GM23338 (cell line): ENCODE measurements around the gene TPSAB1. TPM values are rescaled to one million over a fixed set of nuclear protein-coding genes. Genes with fewer than 3 reads are reported as not detected.

ENCODE experiments used
- ATAC-seq: fragments of 200-7000 bp; cut with Tn5 transposase; 3 replicates; pipeline ENCODE4 v1.9.1; 2020
- DNase-seq: peaks from one replicate; pipeline ENCODE4 v3.0.0-alpha.2; 2015; ENCODE audit warnings: low spot score
- H2AFZ ChIP-seq: fragments of 200-600 bp; sonication (generic); 2 replicates; pipeline ENCODE4 v1.8.0; 2016; ENCODE audit warnings: antibody characterized with exemption, mild to moderate bottlenecking, moderate library complexity
- H3F3A ChIP-seq: fragments of 200-600 bp; sonication (generic); replicated peaks from 2 replicates; pipeline ENCODE4 v1.8.0; 2017; ENCODE audit warnings: antibody characterized with exemption, mixed run types, low read depth
- H3K27ac ChIP-seq: fragments of 200-600 bp; sonication (generic); 2 replicates; pipeline ENCODE4 v1.6.1; 2016; ENCODE audit warnings: low read depth
- H3K27me3 ChIP-seq: fragments of 200-600 bp; sonication (generic); 2 replicates; pipeline ENCODE4 v1.8.0; 2016; ENCODE audit warnings: mild to moderate bottlenecking, mixed run types, moderate library complexity; ENCODE audit not compliant: insufficient read depth
- H3K36me3 ChIP-seq: fragments of 200-600 bp; sonication (generic); 2 replicates; pipeline ENCODE4 v1.8.0; 2016; ENCODE audit warnings: mild to moderate bottlenecking; ENCODE audit not compliant: insufficient read depth
- H3K4me1 ChIP-seq: fragments of 200-600 bp; sonication (generic); 2 replicates; pipeline ENCODE4 v1.8.0; 2016; ENCODE audit warnings: mild to moderate bottlenecking, moderate library complexity; ENCODE audit not compliant: insufficient read depth
- H3K4me2 ChIP-seq: fragments of 200-600 bp; sonication (generic); 2 replicates; pipeline ENCODE4 v1.7.1; 2017; ENCODE audit warnings: mixed run types
- H3K4me3 ChIP-seq: fragments of 200-600 bp; sonication (generic); 2 replicates; pipeline ENCODE4 v1.6.1; 2016; ENCODE audit warnings: mixed run types
- H3K79me2 ChIP-seq: fragments of 200-600 bp; sonication (generic); replicated peaks from 2 replicates; pipeline ENCODE4 v1.8.0; 2017; ENCODE audit warnings: mild to moderate bottlenecking; ENCODE audit not compliant: insufficient read depth
- H3K9me2 ChIP-seq: fragments of 200-600 bp; sonication (generic); 2 replicates; pipeline ENCODE4 v1.8.0; 2017; ENCODE audit not compliant: insufficient read depth
- H4K20me1 ChIP-seq: fragments of 200-600 bp; sonication (generic); replicated peaks from 2 replicates; pipeline ENCODE4 v1.8.0; 2017; ENCODE audit warnings: mild to moderate bottlenecking; ENCODE audit not compliant: insufficient read depth
- H3K27ac Mint-ChIP-seq: 2 replicates; pipeline ENCODE4 v1.8.0; 2020; ENCODE audit warnings: inconsistent platforms, mild to moderate bottlenecking, moderate library complexity, mixed read lengths
- H3K27me3 Mint-ChIP-seq: 3 replicates; pipeline ENCODE4 v1.8.0; 2022; ENCODE audit warnings: low read depth, mild to moderate bottlenecking, moderate library complexity, mixed read lengths, inconsistent platforms; ENCODE audit not compliant: insufficient read depth, poor library complexity
- H3K36me3 Mint-ChIP-seq: 3 replicates; pipeline ENCODE4 v1.8.0; 2021; ENCODE audit warnings: low read depth, mild to moderate bottlenecking, inconsistent platforms, moderate library complexity, mixed read lengths
- H3K4me1 Mint-ChIP-seq: 3 replicates; pipeline ENCODE4 v1.8.0; 2020; ENCODE audit warnings: mild to moderate bottlenecking, inconsistent platforms, mixed read lengths
- H3K4me3 Mint-ChIP-seq: 3 replicates; pipeline ENCODE4 v1.8.0; 2021; ENCODE audit warnings: moderate library complexity, mild to moderate bottlenecking, inconsistent platforms, mixed read lengths
- H3K9me3 Mint-ChIP-seq: 3 replicates; pipeline ENCODE4 v1.8.0; 2020; ENCODE audit warnings: moderate library complexity, mild to moderate bottlenecking, inconsistent platforms, mixed read lengths
- CTCF ChIP-seq, 2 experiments: fragments of 200-600 bp in 1 of 2; sonication (generic) in 1 of 2; conservative IDR thresholded peaks; 2 replicates each; pipeline versions ENCODE4 v1.5.1 to v1.6.1; 2016 to 2017; ENCODE audit warnings: antibody characterized with exemption in 2 of 2, low read depth in 2 of 2, mild to moderate bottlenecking in 2 of 2, moderate library complexity in 1 of 2
- ETS1 ChIP-seq: IDR thresholded peaks from 2 replicates; pipeline ENCODE4 v1.6.1; 2016; ENCODE audit warnings: antibody characterized with exemption
- EZH2 ChIP-seq: fragments of 200-600 bp; sonication (generic); IDR thresholded peaks from one replicate; pipeline ENCODE4 v1.8.0; 2017; ENCODE audit warnings: antibody characterized with exemption, mild to moderate bottlenecking, low read depth; ENCODE audit not compliant: unreplicated experiment
- EZH2phosphoT487 ChIP-seq: fragments of 200-600 bp; sonication (generic); IDR thresholded peaks from one replicate; pipeline ENCODE4 v1.8.1; 2018; ENCODE audit warnings: antibody characterized with exemption; ENCODE audit not compliant: unreplicated experiment
- JUNB ChIP-seq: IDR thresholded peaks from one replicate; pipeline ENCODE4 v1.6.1; 2016; ENCODE audit warnings: antibody characterized with exemption; ENCODE audit not compliant: unreplicated experiment
- NANOG ChIP-seq: IDR thresholded peaks from 2 replicates; pipeline ENCODE4 v1.6.1; 2016; ENCODE audit warnings: antibody characterized with exemption, borderline replicate concordance
- POLR2AphosphoS5 ChIP-seq: IDR thresholded peaks from 2 replicates; pipeline ENCODE4 v1.6.1; 2016; ENCODE audit warnings: antibody characterized with exemption, low read depth
- REST ChIP-seq: IDR thresholded peaks from one replicate; pipeline ENCODE4 v1.6.1; 2018; ENCODE audit warnings: antibody characterized with exemption; ENCODE audit not compliant: unreplicated experiment
- STAT1 ChIP-seq: IDR thresholded peaks from one replicate; pipeline ENCODE4 v1.6.1; 2016; ENCODE audit warnings: antibody characterized with exemption; ENCODE audit not compliant: unreplicated experiment
- ZNF114 ChIP-seq: fragments of 250-450 bp; sonication (Bioruptor Pico); IDR thresholded peaks from 2 replicates; pipeline ENCODE4 v1.5.0; 2020; ENCODE audit warnings: mild to moderate bottlenecking, moderate library complexity
- ZNF331 ChIP-seq: fragments of 250-450 bp; sonication (Bioruptor Pico); IDR thresholded peaks from 2 replicates; pipeline ENCODE4 v1.5.0; 2020; ENCODE audit warnings: low read depth, mild to moderate bottlenecking, moderate library complexity
- ZNF462 ChIP-seq: fragments of 250-450 bp; sonication (Bioruptor Pico); IDR thresholded peaks from 2 replicates; pipeline ENCODE4 v1.5.0; 2020; ENCODE audit warnings: mild to moderate bottlenecking, moderate library complexity
- polyA plus RNA-seq: library from polyadenylated mRNA; unstranded; fragments of >200 nt; fragmentation: Nextera tagmentation; extraction: Ambion mirVana; gene quantifications from 2 replicates; pipeline ENCODE4 v1.2.1, GENCODE V29; 2016
- total RNA-seq: library from RNA; depleted of rRNA; stranded (reverse); fragments of >200 nt; shearing (Covaris generic); gene quantifications from 2 replicates; pipeline ENCODE4 v1.2.3, GENCODE V29; 2014

The TPSAB1 gene
- total and polyA plus RNA-seq, 2 experiments from 2014 or later: not detected

- Mint-ChIP-seq H3K27ac (no peak overlapping the region), H3K4me1 (peaks cover 14% of the 10 kb centered on the region), H3K36me3 (no peaks in the 10 kb centered on the region), H3K9me3 (no peaks in the 10 kb centered on the region), H3K4me3 (no peak overlapping the region), H3K27me3 (peaks cover 16% of the 10 kb centered on the region)
- Histone ChIP-seq H3K27me3 (no peaks in the 10 kb centered on the region), H3K4me2 (no peak overlapping the region), H3K36me3 (no peaks in the 10 kb centered on the region), H3F3A (no peaks in the 10 kb centered on the region), H3K9me2 (no peaks in the 10 kb centered on the region), H2AFZ (no peak overlapping the region), H3K27ac (no peak overlapping the region), H4K20me1 (no peaks in the 10 kb centered on the region), H3K4me3 (no peak overlapping the region), H3K4me1 (peaks cover 13% of the 10 kb centered on the region; the same call in 1 of the 2 replicates), H3K79me2 (no peaks in the 10 kb centered on the region)
- TF ChIP-seq CTCF (conservative IDR thresholded peaks at IDR 0.05; ENCODE audit: low read depth in 2 of 2) (no peak), EZH2phosphoT487 (no peak), ZNF331 (CRISPR knock-in tag) (no peak), ZNF462 (CRISPR knock-in tag) (no peak), REST (no peak), JUNB (no peak), NANOG (no peak), EZH2 (no peak), POLR2AphosphoS5 (no peak), ZNF114 (CRISPR knock-in tag) (no peak), ETS1 (no peak), STAT1 (no peak)
- no peak for ATAC-seq
- no peak for DNase-seq
Observed at GRCh38 chr16:1281517-1281916, 41.0 kb downstream of the TPSAB1 start.
